PC-9 (cell line): ENCODE data around the gene HPCAL1. TPM values are rescaled to one million over a fixed set of nuclear protein-coding genes. Genes with fewer than 3 reads are reported as not detected.

ENCODE experiments used
- BruUV-seq: library from RNA; stranded (reverse); fragments of 400-500 nt; replicated peaks from 2 replicates; lab custom pipeline; 2021; lab: Mats Ljungman, UMichigan
- CTCF ChIA-PET: fragments of 300-600 bp; sonication (Branson Sonifier 250); formaldehyde crosslinking; loops from one replicate; lab custom pipeline; 2022; ENCODE audit warnings: antibody characterized with exemption; lab: Charles Lee
- POLR2A ChIA-PET: fragments of 300-600 bp; sonication (Branson Sonifier 250); formaldehyde crosslinking; loops from one replicate; lab custom pipeline; 2022; ENCODE audit warnings: antibody characterized with exemption; ENCODE audit not compliant: unreplicated experiment; lab: Charles Lee
- DNase-seq, 2 experiments: peaks; one replicate each; pipeline versions ENCODE4 v3.0.0 to v3.0.0-alpha.2; 2015 to 2022; ENCODE audit warnings: mixed read lengths in 1 of 2
- H2AFZ ChIP-seq: fragments of 200-600 bp; sonication (generic); 2 replicates; pipeline ENCODE4 v1.8.1; 2017; ENCODE audit warnings: antibody characterized with exemption
- H3F3A ChIP-seq: fragments of 200-600 bp; sonication (generic); 2 replicates; pipeline ENCODE4 v1.8.1; 2017; ENCODE audit warnings: antibody characterized with exemption, mild to moderate bottlenecking, low read depth; ENCODE audit not compliant: insufficient read depth
- H3K27ac ChIP-seq: fragments of 200-600 bp; sonication (generic); 2 replicates; pipeline ENCODE4 v1.6.1; 2016; ENCODE audit warnings: mixed run types
- H3K27me3 ChIP-seq: fragments of 200-600 bp; sonication (generic); 2 replicates; pipeline ENCODE4 v1.6.1; 2016; ENCODE audit warnings: low read depth, mixed run types; ENCODE audit not compliant: insufficient read depth
- H3K36me3 ChIP-seq: fragments of 200-600 bp; sonication (generic); 2 replicates; pipeline ENCODE4 v1.6.1; 2016; ENCODE audit warnings: low read depth, mixed run types
- H3K4me1 ChIP-seq: fragments of 200-600 bp; sonication (generic); replicated peaks from 2 replicates; pipeline ENCODE4 v1.6.1; 2016; ENCODE audit warnings: mixed run types; ENCODE audit not compliant: insufficient read depth
- H3K4me2 ChIP-seq: fragments of 200-600 bp; sonication (generic); 2 replicates; pipeline ENCODE4 v1.6.1; 2017; ENCODE audit warnings: mixed run types
- H3K4me3 ChIP-seq: fragments of 200-600 bp; sonication (generic); 2 replicates; pipeline ENCODE4 v1.6.1; 2016; ENCODE audit warnings: mixed run types
- H3K79me2 ChIP-seq: fragments of 200-600 bp; sonication (generic); 2 replicates; pipeline ENCODE4 v1.6.1; 2017; ENCODE audit warnings: low read depth, mixed run types
- H3K9me2 ChIP-seq: fragments of 200-600 bp; sonication (generic); 2 replicates; pipeline ENCODE4 v1.8.1; 2017; ENCODE audit warnings: mild to moderate bottlenecking; ENCODE audit not compliant: insufficient read depth
- H3K9me3 ChIP-seq: fragments of 200-600 bp; sonication (generic); 2 replicates; pipeline ENCODE4 v1.8.1; 2016; ENCODE audit warnings: low read depth; ENCODE audit not compliant: insufficient read depth
- H4K20me1 ChIP-seq: fragments of 200-600 bp; sonication (generic); 2 replicates; pipeline ENCODE4 v1.8.1; 2017; ENCODE audit not compliant: insufficient read depth
- EZH2 ChIP-seq: fragments of 200-600 bp; sonication (generic); IDR thresholded peaks from 2 replicates; pipeline ENCODE4 v1.8.0; 2017; ENCODE audit warnings: antibody characterized with exemption, low read depth
- intact Hi-C: fragments of 100-400 bp; cut with micrococcal nuclease; formaldehyde crosslinking; loops from one replicate; pipeline ENCODE4 v1.10.0; 2022; ENCODE audit not compliant: unreplicated experiment
- total RNA-seq: library from RNA; stranded (reverse); gene quantifications from 2 replicates; pipeline ENCODE4 v1.2.3, GENCODE V29; 2021
- TF ChIP-seq, protein P1 (sequence below): fragments of 200-600 bp; sonication (generic); conservative IDR thresholded peaks from 2 replicates; pipeline ENCODE4 v1.6.1; 2017; ENCODE audit warnings: mixed run types, antibody characterized with exemption, mild to moderate bottlenecking, moderate library complexity

Gene HPCAL1
- total RNA-seq, 1 experiment from 2014 or later = 105 TPM

DNA sequence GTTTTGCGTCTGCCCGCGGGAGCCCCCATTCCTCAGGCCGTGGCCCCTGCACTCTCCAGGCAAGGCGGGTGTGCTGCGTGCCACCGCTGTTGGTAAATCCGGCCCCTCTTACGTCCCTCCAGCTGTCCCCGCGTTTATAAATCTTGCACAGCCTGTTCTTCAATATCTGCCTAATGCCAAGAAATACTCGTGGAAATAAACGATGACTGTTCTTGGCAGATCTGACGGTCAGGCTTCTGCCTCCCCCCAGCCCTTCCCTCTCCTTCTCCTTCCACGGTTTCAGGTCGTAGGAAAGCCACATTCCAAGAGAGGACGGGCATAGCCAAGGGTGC lies 124.9 kb downstream of the HPCAL1 start:
- no peaks in the 10 kb centered on the region for H3K27me3 ChIP-seq
- intact Hi-C loops = no loop called here
- H3K4me1 ChIP-seq = no peaks in the 10 kb centered on the region
- ChIA-PET POLR2A (no interaction called here), CTCF (no interaction called here)
- H3K4me2 ChIP-seq = no peak overlapping the region
- peaks cover 38% of the 10 kb centered on the region; the same call in 1 of the 2 replicates for H3F3A ChIP-seq
- no peak for DNase-seq
- no peaks in the 10 kb centered on the region for H3K79me2 ChIP-seq
- peaks cover 13% of the 10 kb centered on the region for H3K36me3 ChIP-seq
- H3K9me2 ChIP-seq = no peaks in the 10 kb centered on the region
- BruUV-seq = no TSS peak
- no peak overlapping the region for H3K27ac ChIP-seq
- TF ChIP-seq EZH2 = no peak
- TF ChIP-seq, protein P1, sequence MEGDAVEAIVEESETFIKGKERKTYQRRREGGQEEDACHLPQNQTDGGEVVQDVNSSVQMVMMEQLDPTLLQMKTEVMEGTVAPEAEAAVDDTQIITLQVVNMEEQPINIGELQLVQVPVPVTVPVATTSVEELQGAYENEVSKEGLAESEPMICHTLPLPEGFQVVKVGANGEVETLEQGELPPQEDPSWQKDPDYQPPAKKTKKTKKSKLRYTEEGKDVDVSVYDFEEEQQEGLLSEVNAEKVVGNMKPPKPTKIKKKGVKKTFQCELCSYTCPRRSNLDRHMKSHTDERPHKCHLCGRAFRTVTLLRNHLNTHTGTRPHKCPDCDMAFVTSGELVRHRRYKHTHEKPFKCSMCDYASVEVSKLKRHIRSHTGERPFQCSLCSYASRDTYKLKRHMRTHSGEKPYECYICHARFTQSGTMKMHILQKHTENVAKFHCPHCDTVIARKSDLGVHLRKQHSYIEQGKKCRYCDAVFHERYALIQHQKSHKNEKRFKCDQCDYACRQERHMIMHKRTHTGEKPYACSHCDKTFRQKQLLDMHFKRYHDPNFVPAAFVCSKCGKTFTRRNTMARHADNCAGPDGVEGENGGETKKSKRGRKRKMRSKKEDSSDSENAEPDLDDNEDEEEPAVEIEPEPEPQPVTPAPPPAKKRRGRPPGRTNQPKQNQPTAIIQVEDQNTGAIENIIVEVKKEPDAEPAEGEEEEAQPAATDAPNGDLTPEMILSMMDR = no peak
- H4K20me1 ChIP-seq = peaks cover 8% of the 10 kb centered on the region; the same call in 1 of the 2 replicates
- H3K4me3 ChIP-seq = no peak overlapping the region
- no peak overlapping the region for H2AFZ ChIP-seq
- no peaks in the 10 kb centered on the region for H3K9me3 ChIP-seq

DNA sequence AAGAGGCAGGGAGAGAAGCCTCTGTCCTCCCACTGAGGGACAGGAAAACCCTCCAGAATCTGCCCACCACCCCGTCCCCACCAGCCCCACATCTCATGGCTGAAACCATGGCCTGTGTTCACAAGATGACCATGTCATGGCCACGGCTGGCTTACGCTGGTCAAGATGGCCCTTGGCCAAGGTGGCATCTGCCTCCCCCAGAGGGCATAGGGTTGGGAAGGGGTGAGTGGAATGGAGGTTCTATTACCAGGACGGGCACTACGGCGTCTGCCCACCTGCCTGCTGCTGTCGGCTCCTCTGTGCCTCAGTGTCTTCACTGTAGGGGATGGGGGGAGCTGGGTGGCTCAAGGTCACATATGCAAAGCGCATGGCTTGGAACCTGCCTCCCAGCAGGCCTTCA lies 125.7 kb downstream of the HPCAL1 start:
- Histone ChIP-seq H3F3A (peaks cover 38% of the 10 kb centered on the region; the same call in 1 of the 2 replicates), H3K4me1 (no peaks in the 10 kb centered on the region), H3K4me3 (no peak overlapping the region), H3K27me3 (no peaks in the 10 kb centered on the region), H3K9me2 (no peaks in the 10 kb centered on the region), H3K9me3 (no peaks in the 10 kb centered on the region), H4K20me1 (peaks cover 8% of the 10 kb centered on the region; the same call in 1 of the 2 replicates), H3K36me3 (peaks cover 9% of the 10 kb centered on the region), H3K79me2 (no peaks in the 10 kb centered on the region), H2AFZ (no peak overlapping the region), H3K4me2 (no peak overlapping the region), H3K27ac (no peak overlapping the region)
- BruUV-seq = no TSS peak
- CTCF ChIA-PET = no interaction called here
- DNase-seq = no peak
- intact Hi-C loops = no loop called here
- TF ChIP-seq EZH2 = no peak
- TF ChIP-seq, protein P1 = no peak
- POLR2A ChIA-PET = no interaction called here

DNA sequence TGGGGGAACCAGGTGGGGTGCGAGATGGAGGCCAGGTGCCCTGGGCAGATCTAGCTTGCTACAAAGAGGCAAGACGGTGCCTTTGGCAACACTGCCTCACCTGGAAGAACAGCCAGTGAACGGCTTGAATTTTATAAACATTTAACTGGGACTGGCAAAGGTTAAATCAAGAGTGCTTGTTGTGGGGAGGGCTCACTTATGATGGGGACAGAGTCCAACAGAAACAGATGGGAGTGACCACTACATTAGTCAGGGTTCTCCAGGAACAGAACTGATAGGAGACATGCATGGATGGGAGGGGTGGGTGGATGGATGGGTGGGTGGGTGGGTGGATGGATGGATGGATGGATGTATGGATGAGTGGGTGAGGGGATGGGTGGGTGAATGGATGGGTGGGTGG lies 126.2 kb downstream of the HPCAL1 start:
- TF ChIP-seq EZH2 = no peak
- TF ChIP-seq, protein P1 = no peak

More for the DNA sequence above, 126.2 kb downstream of the HPCAL1 start:
- no peaks in the 10 kb centered on the region for H3K4me1 ChIP-seq
- H3K36me3 ChIP-seq = peaks cover 7% of the 10 kb centered on the region
- H3K9me2 ChIP-seq = no peaks in the 10 kb centered on the region
- no peak for DNase-seq
- H4K20me1 ChIP-seq = peaks cover 8% of the 10 kb centered on the region; the same call in 1 of the 2 replicates
- no peaks in the 10 kb centered on the region for H3K27me3 ChIP-seq
- H2AFZ ChIP-seq = no peak overlapping the region
- no peaks in the 10 kb centered on the region for H3K79me2 ChIP-seq
- H3K27ac ChIP-seq = no peak overlapping the region
- POLR2A ChIA-PET = no interaction called here
- H3K9me3 ChIP-seq = no peaks in the 10 kb centered on the region
- intact Hi-C loops = no loop called here
- H3K4me3 ChIP-seq = no peak overlapping the region
- CTCF ChIA-PET = no interaction called here
- BruUV-seq = no TSS peak
- H3F3A ChIP-seq = peaks cover 42% of the 10 kb centered on the region; the same call in 1 of the 2 replicates
- no peak overlapping the region for H3K4me2 ChIP-seq
